ENCODE measurements around the gene FXYD7. TPM values are rescaled to one million over a fixed set of nuclear protein-coding genes. Genes with fewer than 3 reads are reported as not detected.

The FXYD7 gene
- total RNA-seq, 1 donor from 2014 or later, result not detected

GRCh38 chr19:35177377-35178274, 34.6 kb downstream of the FXYD7 start:
- Mint-ChIP-seq H3K9me3 (ENCODE audit: unreplicated experiment) (no peaks in the 10 kb centered on the region), H3K27ac (ENCODE audit: unreplicated experiment) (no peak overlapping the region), H3K27me3 (ENCODE audit: unreplicated experiment) (peaks cover 2% of the 10 kb centered on the region), H3K4me1 (ENCODE audit: unreplicated experiment) (peaks cover 2% of the 10 kb centered on the region), H3K4me3 (ENCODE audit: unreplicated experiment) (no peak overlapping the region), H3K36me3 (ENCODE audit: unreplicated experiment) (no peaks in the 10 kb centered on the region)
- DNase-seq (ENCODE audit: extremely low spot score, unreplicated experiment), result peak; percentile 23
- TF ChIP-seq CTCF (IDR thresholded peaks at IDR 0.05), result no peak

DNA sequence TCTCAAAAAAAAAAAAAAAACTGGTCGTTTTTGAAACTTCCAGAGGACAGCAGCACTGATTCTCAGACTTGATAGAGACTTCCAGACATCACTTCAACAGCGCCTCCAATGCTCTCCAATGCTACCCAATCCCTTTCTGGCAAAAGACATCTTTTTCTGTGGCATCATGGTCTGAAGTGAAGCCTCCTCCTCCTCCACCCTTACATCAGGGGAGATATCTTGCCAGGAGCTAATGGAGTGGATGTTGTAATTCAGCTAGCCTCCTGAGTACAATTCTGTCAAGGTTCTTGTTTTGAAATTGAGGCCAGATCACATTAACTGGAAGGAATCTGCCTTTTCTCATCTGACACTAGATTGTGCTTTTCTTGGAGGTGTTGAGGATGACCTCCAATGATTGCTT, 35.6 kb downstream of the FXYD7 start:
- peaks cover 9% of the 10 kb centered on the region for H3K27me3 Mint-ChIP-seq (ENCODE audit: unreplicated experiment)
- peaks cover 2% of the 10 kb centered on the region for H3K4me1 Mint-ChIP-seq (ENCODE audit: unreplicated experiment)
- H3K9me3 Mint-ChIP-seq (ENCODE audit: unreplicated experiment), result no peaks in the 10 kb centered on the region
- H3K4me3 Mint-ChIP-seq (ENCODE audit: unreplicated experiment), result no peak overlapping the region
- TF ChIP-seq CTCF (IDR thresholded peaks at IDR 0.05), result no peak
- H3K36me3 Mint-ChIP-seq (ENCODE audit: unreplicated experiment), result no peaks in the 10 kb centered on the region
- H3K27ac Mint-ChIP-seq (ENCODE audit: unreplicated experiment), result no peak overlapping the region
- peak; percentile 10 for DNase-seq (ENCODE audit: extremely low spot score, unreplicated experiment)

DNA sequence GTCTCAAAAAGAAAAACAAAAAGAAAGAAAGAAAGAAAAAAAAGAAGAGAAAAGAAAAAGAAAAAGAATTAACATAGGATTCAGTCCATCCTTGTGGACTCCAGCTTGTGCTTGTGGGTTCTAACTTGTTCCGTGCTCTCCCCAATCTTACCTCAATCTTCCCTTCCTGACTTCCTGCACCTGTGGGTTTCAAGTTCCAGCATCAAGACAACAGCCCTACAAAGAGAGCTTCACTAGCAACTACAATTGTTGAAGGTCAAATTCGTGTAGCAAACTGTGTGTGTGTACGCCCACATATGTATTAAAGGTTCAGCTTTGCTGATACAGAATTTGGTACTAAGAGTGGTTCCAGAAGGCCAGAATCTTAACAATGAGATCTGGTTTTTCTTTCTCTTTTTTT, 36.8 kb downstream of the FXYD7 start:
- H3K27me3 Mint-ChIP-seq (ENCODE audit: unreplicated experiment), result peaks cover 16% of the 10 kb centered on the region

DNA sequence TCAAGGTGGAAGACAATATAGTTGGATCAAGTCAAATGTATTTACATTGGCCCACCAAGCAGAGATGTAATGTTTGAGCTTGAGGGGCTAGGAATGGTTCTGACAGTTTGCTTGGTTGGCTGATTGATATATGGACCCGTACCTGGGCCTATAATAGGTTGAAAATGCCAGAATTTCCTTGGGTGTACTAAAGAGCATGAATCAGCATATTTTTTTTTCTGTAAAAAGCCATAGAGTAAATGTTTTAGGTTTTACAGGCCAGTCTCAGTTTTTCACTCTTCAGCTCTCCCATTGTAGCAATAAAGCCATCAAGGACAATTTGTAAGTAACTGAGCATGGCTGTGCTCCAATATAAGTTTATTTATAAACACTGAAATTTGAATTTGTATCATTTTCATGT, 38.3 kb downstream of the FXYD7 start:
- no peak for TF ChIP-seq CTCF (IDR thresholded peaks at IDR 0.05)
- DNase-seq (ENCODE audit: extremely low spot score, unreplicated experiment), result no peak
- peaks cover 16% of the 10 kb centered on the region for H3K27me3 Mint-ChIP-seq (ENCODE audit: unreplicated experiment)
- no peak overlapping the region for H3K4me3 Mint-ChIP-seq (ENCODE audit: unreplicated experiment)
- no peak overlapping the region for H3K27ac Mint-ChIP-seq (ENCODE audit: unreplicated experiment)
- H3K36me3 Mint-ChIP-seq (ENCODE audit: unreplicated experiment), result no peaks in the 10 kb centered on the region
- peaks cover 13% of the 10 kb centered on the region for H3K9me3 Mint-ChIP-seq (ENCODE audit: unreplicated experiment)
- no peaks in the 10 kb centered on the region for H3K4me1 Mint-ChIP-seq (ENCODE audit: unreplicated experiment)

More for the DNA sequence above, 36.8 kb downstream of the FXYD7 start:
- H3K9me3 Mint-ChIP-seq (ENCODE audit: unreplicated experiment), result peaks cover 10% of the 10 kb centered on the region
- no peak overlapping the region for H3K4me3 Mint-ChIP-seq (ENCODE audit: unreplicated experiment)
- H3K36me3 Mint-ChIP-seq (ENCODE audit: unreplicated experiment), result no peaks in the 10 kb centered on the region
- peaks cover 2% of the 10 kb centered on the region for H3K4me1 Mint-ChIP-seq (ENCODE audit: unreplicated experiment)
- no peak for DNase-seq (ENCODE audit: extremely low spot score, unreplicated experiment)
- no peak for TF ChIP-seq CTCF (IDR thresholded peaks at IDR 0.05)
- H3K27ac Mint-ChIP-seq (ENCODE audit: unreplicated experiment), result no peak overlapping the region

DNA sequence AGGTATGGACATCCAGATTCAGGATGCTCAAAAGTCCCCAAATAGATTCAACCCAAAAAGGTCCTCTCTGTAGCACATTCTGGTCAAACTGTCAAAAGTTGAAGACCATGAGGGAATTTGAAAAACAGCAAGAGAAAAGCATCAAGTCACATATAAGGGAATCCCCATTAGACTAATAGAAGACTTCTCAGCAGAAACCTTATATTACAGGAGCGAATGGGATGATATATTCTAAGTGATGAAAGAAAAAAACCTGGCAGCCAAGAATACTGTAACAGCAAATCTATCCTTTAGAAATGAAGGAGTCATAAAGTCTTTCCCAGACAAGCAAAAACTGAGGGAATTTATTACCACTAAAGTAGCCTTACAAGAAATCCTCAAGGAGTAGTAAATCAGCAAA, 41.2 kb downstream of the FXYD7 start:
- H3K27ac Mint-ChIP-seq (ENCODE audit: unreplicated experiment), result no peak overlapping the region
- TF ChIP-seq CTCF (IDR thresholded peaks at IDR 0.05), result no peak

More for the DNA sequence above, 41.2 kb downstream of the FXYD7 start:
- H3K4me3 Mint-ChIP-seq (ENCODE audit: unreplicated experiment), result no peak overlapping the region
- H3K36me3 Mint-ChIP-seq (ENCODE audit: unreplicated experiment), result no peaks in the 10 kb centered on the region
- H3K9me3 Mint-ChIP-seq (ENCODE audit: unreplicated experiment), result peaks cover 19% of the 10 kb centered on the region
- peaks cover 22% of the 10 kb centered on the region for H3K27me3 Mint-ChIP-seq (ENCODE audit: unreplicated experiment)
- no peak for DNase-seq (ENCODE audit: extremely low spot score, unreplicated experiment)
- no peaks in the 10 kb centered on the region for H3K4me1 Mint-ChIP-seq (ENCODE audit: unreplicated experiment)

Measured in osteocyte (in vitro differentiated cells).